Upper lobe of right lung (tissue), 1 donor: ENCODE data around the gene CHST11. TPM values are rescaled to one million over a fixed set of nuclear protein-coding genes. Genes with fewer than 3 reads are reported as not detected.

Experiments used
- ATAC-seq: fragments of 200-7000 bp; cut with Tn5 transposase; one replicate; pipeline ENCODE4 v1.9.1; 2020; ENCODE audit warnings: mild to moderate bottlenecking, moderate library complexity
- DNase-seq: peaks from one replicate; pipeline ENCODE4 v3.0.0-alpha.2; 2020
- H3K27ac ChIP-seq: fragments of 200-600 bp; one replicate; pipeline ENCODE4 v1.8.0; 2022
- H3K27me3 ChIP-seq: fragments of 200-600 bp; one replicate; pipeline ENCODE4 v1.8.0; 2022; ENCODE audit warnings: mild to moderate bottlenecking
- H3K36me3 ChIP-seq: fragments of 200-600 bp; one replicate; pipeline ENCODE4 v1.8.0; 2022
- H3K4me1 ChIP-seq: fragments of 200-600 bp; one replicate; pipeline ENCODE4 v1.8.0; 2022
- H3K4me3 ChIP-seq: fragments of 200-600 bp; one replicate; pipeline ENCODE4 v1.8.0; 2022; ENCODE audit warnings: mild to moderate bottlenecking
- H3K9me3 ChIP-seq: fragments of 200-600 bp; one replicate; pipeline ENCODE4 v1.8.0; 2022
- CTCF ChIP-seq: fragments of 200-600 bp; IDR thresholded peaks from one replicate; pipeline ENCODE4 v1.8.0; 2022; ENCODE audit warnings: antibody characterized with exemption
- intact Hi-C: fragments of 100-400 bp; cut with DNase I; formaldehyde crosslinking; loops from one replicate; pipeline ENCODE4 v1.11.0; 2022
- total RNA-seq: library from RNA; stranded (reverse); fragmentation: NEBNext Ultra II Directional; extraction: Animal tissue kit (Norgen Biotek cat#: 25700); gene quantifications from one replicate; pipeline ENCODE4 v1.2.1, GENCODE V29; 2021
- donor health status: DM: no; HTN: yes; CAD: no; lungs with severe emphysema.

The CHST11 gene
- total RNA-seq, 1 donor from 2014 or later = 56.6 TPM

- intact Hi-C loops = no loop called here
- no peak overlapping the region for H3K4me3 ChIP-seq
- no peak overlapping the region for H3K27ac ChIP-seq
- H3K36me3 ChIP-seq = no peaks in the 10 kb centered on the region
- H3K9me3 ChIP-seq = no peaks in the 10 kb centered on the region
- DNase-seq (no peak), ATAC-seq (no peak)
- no peak for TF ChIP-seq CTCF
- no peaks in the 10 kb centered on the region for H3K27me3 ChIP-seq
- no peaks in the 10 kb centered on the region for H3K4me1 ChIP-seq
Measured at GRCh38 chr12:104423273-104423672, 33.5 kb upstream of the CHST11 start.

- ATAC-seq (peak; percentile 87), DNase-seq (no peak)
- H3K4me1 ChIP-seq = no peaks in the 10 kb centered on the region
- no peaks in the 10 kb centered on the region for H3K27me3 ChIP-seq
- H3K36me3 ChIP-seq = no peaks in the 10 kb centered on the region
- H3K4me3 ChIP-seq = no peak overlapping the region
- intact Hi-C loops = no loop called here
- TF ChIP-seq CTCF = no peak
- H3K9me3 ChIP-seq = no peaks in the 10 kb centered on the region
- no peak overlapping the region for H3K27ac ChIP-seq
Measured at GRCh38 chr12:104423809-104424208, 32.9 kb upstream of the CHST11 start.

- no peak for ATAC-seq
- H3K4me3 ChIP-seq = no peak overlapping the region
- H3K9me3 ChIP-seq = no peaks in the 10 kb centered on the region
- no peaks in the 10 kb centered on the region for H3K36me3 ChIP-seq
- H3K4me1 ChIP-seq = no peaks in the 10 kb centered on the region
- no peak for DNase-seq
- H3K27me3 ChIP-seq = no peaks in the 10 kb centered on the region
- H3K27ac ChIP-seq = no peak overlapping the region
- intact Hi-C loops = no loop called here
- TF ChIP-seq CTCF = no peak
Measured at GRCh38 chr12:104424955-104425354, 31.8 kb upstream of the CHST11 start.

- Histone ChIP-seq H3K9me3 (no peaks in the 10 kb centered on the region), H3K4me3 (no peak overlapping the region), H3K36me3 (no peaks in the 10 kb centered on the region), H3K4me1 (no peaks in the 10 kb centered on the region), H3K27me3 (no peaks in the 10 kb centered on the region), H3K27ac (no peak overlapping the region)
- intact Hi-C loops = no loop called here
- DNase-seq (no peak), ATAC-seq (no peak)
- no peak for TF ChIP-seq CTCF
Measured at GRCh38 chr12:104425614-104426013, 31.1 kb upstream of the CHST11 start.

- H3K9me3 ChIP-seq = no peaks in the 10 kb centered on the region
- DNase-seq = no peak
- ATAC-seq = no peak
- no peaks in the 10 kb centered on the region for H3K27me3 ChIP-seq
- no peaks in the 10 kb centered on the region for H3K4me1 ChIP-seq
- intact Hi-C loops = no loop called here
- TF ChIP-seq CTCF = no peak
- H3K36me3 ChIP-seq = no peaks in the 10 kb centered on the region
- H3K4me3 ChIP-seq = no peak overlapping the region
- no peak overlapping the region for H3K27ac ChIP-seq
Measured at GRCh38 chr12:104426926-104427546, 29.7 kb upstream of the CHST11 start.

- Histone ChIP-seq H3K27me3 (no peaks in the 10 kb centered on the region), H3K27ac (no peak overlapping the region), H3K4me3 (no peak overlapping the region), H3K36me3 (no peaks in the 10 kb centered on the region), H3K4me1 (no peaks in the 10 kb centered on the region), H3K9me3 (no peaks in the 10 kb centered on the region)
- no peak for DNase-seq
- intact Hi-C loops = no loop called here
- ATAC-seq = no peak
- no peak for TF ChIP-seq CTCF
Measured at GRCh38 chr12:104427547-104427938, 29.2 kb upstream of the CHST11 start.
